Activated B cell treated with CpG ODN at 0.5 μM for 24 hours (primary cell): Measurements from ENCODE around the gene AK2. TPM values are rescaled to one million over a fixed set of nuclear protein-coding genes. Genes with fewer than 3 reads are reported as not detected.
A peak's percentile ranks its signal among the peaks of the same experiment; 100 is the strongest.

Experiments
- ATAC-seq: fragments of 200-7000 bp; cut with Tn5 transposase; one replicate; pipeline ENCODE4 v1.10.0; 2021; ENCODE audit warnings: low read depth, mild to moderate bottlenecking, moderate library complexity
- CTCF ChIA-PET: fragments of 350-600 bp; sonication (Branson Sonifier 250); formaldehyde crosslinking; loops from one replicate; lab custom pipeline; 2021; ENCODE audit warnings: antibody characterized with exemption; lab: Charles Lee
- POLR2A ChIA-PET: fragments of 350-600 bp; sonication (Branson Sonifier 250); formaldehyde crosslinking; loops from one replicate; lab custom pipeline; 2021; ENCODE audit warnings: antibody characterized with exemption; lab: Charles Lee
- DNase-seq: peaks from one replicate; pipeline ENCODE4 v3.0.0; 2022
- H3K27ac Mint-ChIP-seq: one replicate; pipeline ENCODE4 v1.8.0; 2020; ENCODE audit warnings: mixed read lengths
- H3K27me3 Mint-ChIP-seq: one replicate; pipeline ENCODE4 v1.8.0; 2021; ENCODE audit warnings: mixed read lengths
- H3K36me3 Mint-ChIP-seq: one replicate; pipeline ENCODE4 v1.8.0; 2021; ENCODE audit warnings: low read depth, mixed read lengths
- H3K4me1 Mint-ChIP-seq: one replicate; pipeline ENCODE4 v1.8.0; 2021; ENCODE audit warnings: mixed read lengths
- H3K4me3 Mint-ChIP-seq: one replicate; pipeline ENCODE4 v1.8.0; 2020; ENCODE audit warnings: mild to moderate bottlenecking, mixed read lengths
- H3K9me3 Mint-ChIP-seq: one replicate; pipeline ENCODE4 v1.8.0; 2020; ENCODE audit warnings: mixed read lengths
- CTCF ChIP-seq: fragments of 200-600 bp; IDR thresholded peaks from one replicate; pipeline ENCODE4 v1.8.0; 2022; ENCODE audit warnings: antibody characterized with exemption, mild to moderate bottlenecking
- intact Hi-C: fragments of 100-400 bp; cut with micrococcal nuclease; formaldehyde crosslinking; loops from one replicate; pipeline ENCODE4 v1.15.1; 2024
- total RNA-seq: library from RNA; stranded (reverse); gene quantifications from 2 replicates; pipeline ENCODE4 v1.2.3, GENCODE V29; 2022

AK2 gene
- total RNA-seq, 1 donor from 2014 or later = 162 TPM

DNA sequence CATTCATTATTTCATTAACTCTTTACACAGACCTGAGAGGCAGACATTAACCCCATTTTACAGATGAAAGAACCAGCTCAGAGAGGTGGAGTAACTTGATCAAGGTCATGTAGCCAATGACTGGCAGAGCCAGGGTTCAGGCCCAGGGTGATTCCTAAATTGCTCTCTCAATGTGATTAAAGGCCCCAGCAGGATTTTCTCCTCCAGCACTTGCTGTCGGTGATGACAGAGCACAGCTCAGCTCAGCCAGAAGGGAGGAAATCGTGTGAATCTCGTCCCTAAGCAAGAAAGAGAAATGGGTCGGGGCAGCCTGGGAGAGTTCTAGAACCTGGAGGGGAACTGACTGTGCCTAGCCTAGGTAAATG, 52.6 kb downstream of the AK2 start:
- Mint-ChIP-seq H3K4me1 (peaks cover 61% of the 10 kb centered on the region), H3K27me3 (no peaks in the 10 kb centered on the region), H3K27ac (peak overlapping the region; percentile 69), H3K36me3 (no peaks in the 10 kb centered on the region), H3K4me3 (no peak overlapping the region), H3K9me3 (no peaks in the 10 kb centered on the region)
- intact Hi-C loops = loop anchor here (5.0 kb wide), 1 partner anchor 1687 kb away; the partner anchor contains the start of genes SNRNP40 and ZCCHC17
- POLR2A ChIA-PET = interaction anchor here (1.5 to 2.8 kb wide), 3 partner anchors 9 to 20 kb away, joined by 3 to 23 read pairs (median 18); partner anchors contain the start of gene RNF19B
- TF ChIP-seq CTCF = no peak
- ATAC-seq (no peak), DNase-seq (no peak)
- CTCF ChIA-PET = no interaction called here

- intact Hi-C loops = loop anchor here (5.0 kb wide), 1 partner anchor 1686 kb away; the partner anchor contains the start of genes SNRNP40 and ZCCHC17
- ATAC-seq (no peak), DNase-seq (no peak)
- Mint-ChIP-seq H3K36me3 (no peaks in the 10 kb centered on the region), H3K4me1 (peaks cover 56% of the 10 kb centered on the region), H3K4me3 (no peak overlapping the region), H3K27me3 (no peaks in the 10 kb centered on the region), H3K9me3 (no peaks in the 10 kb centered on the region), H3K27ac (peak overlapping the region; percentile 60)
- POLR2A ChIA-PET = no interaction called here
- no peak for TF ChIP-seq CTCF
- CTCF ChIA-PET = no interaction called here
These were observed 53.7 kb downstream of the AK2 start for GRCh38 chr1:32983020-32983419.

GRCh38 chr1:32981003-32981901, 55.4 kb downstream of the AK2 start:
- ATAC-seq (peak; percentile 93), DNase-seq (peak; percentile 46)
- Mint-ChIP-seq H3K36me3 (no peaks in the 10 kb centered on the region), H3K4me1 (peaks cover 55% of the 10 kb centered on the region), H3K27ac (peak overlapping the region; percentile 89), H3K9me3 (no peaks in the 10 kb centered on the region), H3K4me3 (peak overlapping the region; percentile 68), H3K27me3 (no peaks in the 10 kb centered on the region)
- intact Hi-C loops = loop anchor here (1.0 to 5.0 kb wide), 4 partner anchors 11 to 1684 kb away; partner anchors contain the start of genes RNF19B, SNRNP40 and ZCCHC17
- POLR2A ChIA-PET = interaction anchor here (0.5 to 2.5 kb wide), 14 partner anchors 11 to 1876 kb away, joined by 3 to 109 read pairs (median 4); partner anchors contain the start of gene RNF19B
- TF ChIP-seq CTCF = no peak
- CTCF ChIA-PET = interaction anchor here (0.8 to 2.0 kb wide), 7 partner anchors 11 to 47 kb away, joined by 3 to 12 read pairs (median 4); partner anchors contain the start of gene RNF19B

- POLR2A ChIA-PET = interaction anchor here (1.1 to 2.5 kb wide), 8 partner anchors 10 to 24 kb away, joined by 3 to 109 read pairs (median 17); partner anchors contain the start of gene RNF19B
- TF ChIP-seq CTCF = no peak
- no peaks in the 10 kb centered on the region for H3K27me3 Mint-ChIP-seq
- H3K27ac Mint-ChIP-seq = peak overlapping the region; percentile 89
- no peak for DNase-seq
- ATAC-seq = no peak
- CTCF ChIA-PET = interaction anchor here (1.1 to 2.0 kb wide), 4 partner anchors 11 to 15 kb away, joined by 3 to 12 read pairs (median 4); partner anchors contain the start of gene RNF19B
- no peaks in the 10 kb centered on the region for H3K9me3 Mint-ChIP-seq
- peak overlapping the region; percentile 68 for H3K4me3 Mint-ChIP-seq
- no peaks in the 10 kb centered on the region for H3K36me3 Mint-ChIP-seq
- intact Hi-C loops = loop anchor here (5.0 kb wide), 1 partner anchor 1683 kb away; the partner anchor contains the start of genes SNRNP40 and ZCCHC17
- peaks cover 52% of the 10 kb centered on the region for H3K4me1 Mint-ChIP-seq
These were observed 56.6 kb downstream of the AK2 start for GRCh38 chr1:32980080-32980479.

DNA sequence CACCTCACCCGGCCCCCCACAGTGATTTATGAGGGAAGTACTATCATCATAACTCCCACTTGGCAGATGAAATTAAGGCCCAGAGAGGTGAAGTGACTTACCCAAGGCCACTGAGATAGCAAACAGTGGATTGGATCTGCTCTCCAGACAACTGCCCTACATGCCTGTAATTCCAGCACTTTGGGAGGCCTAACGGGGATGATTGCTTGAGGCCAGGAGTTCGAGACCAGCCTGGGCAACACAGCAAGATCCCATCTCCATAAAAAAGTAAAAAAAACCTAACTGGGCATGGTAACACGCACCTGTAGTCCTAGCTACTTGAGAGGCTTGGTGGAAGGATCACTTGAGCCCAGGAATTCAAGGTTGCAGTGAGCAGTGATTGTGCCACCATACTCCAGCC, 57.8 kb downstream of the AK2 start:
- H3K4me1 Mint-ChIP-seq = peaks cover 40% of the 10 kb centered on the region
- ATAC-seq (no peak), DNase-seq (no peak)
- no peak overlapping the region for H3K4me3 Mint-ChIP-seq
- H3K27ac Mint-ChIP-seq = no peak overlapping the region
- no peaks in the 10 kb centered on the region for H3K27me3 Mint-ChIP-seq
- intact Hi-C loops = no loop called here
- TF ChIP-seq CTCF = no peak
- no peaks in the 10 kb centered on the region for H3K9me3 Mint-ChIP-seq
- no peaks in the 10 kb centered on the region for H3K36me3 Mint-ChIP-seq
- POLR2A ChIA-PET = interaction anchor here (2.5 kb wide), 1 partner anchor 14 kb away, joined by 13 read pairs; the partner anchor contains the start of gene RNF19B
- CTCF ChIA-PET = no interaction called here
